GM18505 (cell line): ENCODE measurements around the gene TNIP2.
"Not testable (repeated sequence)": the region's sequence is repeated elsewhere in the genome, so short reads cannot be mapped to it uniquely, and the experiment has no call there.

ENCODE experiments used
- ATAC-seq: cut with Tn5 transposase; IDR thresholded peaks from one replicate; pipeline ENCODE4 v1.9.1; 2021; ENCODE audit not compliant: unreplicated experiment
- POLR2A ChIP-seq: IDR thresholded peaks from 4 replicates; pipeline ENCODE4 v1.6.1; 2011; ENCODE audit warnings: borderline replicate concordance; ENCODE audit not compliant: insufficient read depth, insufficient read length; ENCODE audit errors: extremely low read depth

TNIP2 gene

DNA sequence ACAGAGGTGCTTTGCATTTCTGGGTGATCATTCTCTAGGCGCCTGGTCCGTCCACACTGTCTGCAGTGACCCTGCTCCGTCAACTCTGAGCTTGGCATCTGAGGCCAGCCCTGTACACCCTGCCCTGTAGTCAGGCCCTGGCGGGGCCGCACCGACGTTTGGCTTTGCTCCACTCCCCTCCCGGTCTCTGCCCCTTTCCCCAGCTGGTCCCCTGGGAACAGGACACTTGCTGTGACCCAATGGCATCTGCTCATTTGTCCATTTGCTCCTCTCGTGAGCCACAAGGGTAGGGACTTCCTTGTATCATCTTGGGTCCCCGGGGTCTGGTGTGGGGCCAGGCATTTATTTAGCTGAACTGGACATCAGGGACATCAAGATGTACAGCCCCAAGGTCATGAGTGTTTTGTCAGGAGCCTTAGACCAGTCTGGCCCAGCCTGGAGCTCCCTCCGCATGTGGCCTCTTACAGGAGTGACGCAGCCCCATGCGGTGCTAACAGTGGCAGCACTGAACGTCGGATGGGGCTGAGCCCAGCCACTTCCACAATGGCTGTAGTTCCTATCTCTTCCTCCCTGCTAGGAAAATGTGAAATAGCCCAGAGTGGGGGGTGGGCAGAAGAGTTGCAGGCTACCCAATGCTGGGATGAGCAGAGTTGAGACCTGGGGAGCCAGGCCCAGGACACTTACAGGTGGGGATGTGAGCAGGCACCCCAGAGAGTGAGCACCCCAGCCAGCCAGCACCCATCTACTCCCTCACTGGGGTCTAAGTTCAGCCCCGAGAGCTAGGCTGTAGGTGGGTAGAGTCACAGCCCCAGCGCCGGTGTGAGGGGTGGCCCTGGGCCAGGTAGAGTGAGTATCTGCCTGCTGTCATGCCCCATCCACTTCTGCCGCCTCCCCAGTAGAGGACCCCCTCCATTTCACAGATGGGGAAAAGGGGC is 34.7 kb upstream of the TNIP2 start:
- ATAC-seq, result no peak
- TF ChIP-seq POLR2A, result no peak

- no peak for ATAC-seq
- no peak for TF ChIP-seq POLR2A
These were observed 33.9 kb upstream of the TNIP2 start for GRCh38 chr4:2789793-2790582.

DNA sequence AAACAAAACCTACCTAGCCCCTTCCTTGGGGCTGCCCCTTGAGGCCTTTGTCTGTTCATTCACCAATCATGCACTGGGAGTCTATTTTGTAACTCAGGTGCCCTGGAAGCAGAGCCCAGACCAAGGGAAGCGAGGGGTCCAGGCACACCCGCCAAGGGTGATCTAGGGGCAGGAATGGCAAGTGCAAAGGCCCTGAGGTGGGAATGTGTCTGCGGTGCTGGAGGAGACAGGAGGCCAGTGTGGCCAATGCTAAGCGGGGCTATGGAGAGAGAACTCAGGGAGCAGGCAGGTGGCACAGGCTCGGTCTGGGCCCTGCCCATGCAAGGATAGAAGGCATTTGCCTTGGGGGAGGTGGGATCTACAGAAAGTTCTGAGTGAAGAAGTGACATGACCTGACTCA is 33.2 kb upstream of the TNIP2 start:
- ATAC-seq, result no peak
- no peak for TF ChIP-seq POLR2A

GRCh38 chr4:2788532-2789103 is 32.5 kb upstream of the TNIP2 start:
- ATAC-seq, result no peak
- TF ChIP-seq POLR2A, result no peak

- no peak for ATAC-seq
- TF ChIP-seq POLR2A, result no peak
These were observed 32.0 kb upstream of the TNIP2 start for GRCh38 chr4:2788101-2788500.

- TF ChIP-seq POLR2A, result no peak
- ATAC-seq, result peak; percentile 72
These were observed 31.3 kb upstream of the TNIP2 start for GRCh38 chr4:2787230-2788100.

DNA sequence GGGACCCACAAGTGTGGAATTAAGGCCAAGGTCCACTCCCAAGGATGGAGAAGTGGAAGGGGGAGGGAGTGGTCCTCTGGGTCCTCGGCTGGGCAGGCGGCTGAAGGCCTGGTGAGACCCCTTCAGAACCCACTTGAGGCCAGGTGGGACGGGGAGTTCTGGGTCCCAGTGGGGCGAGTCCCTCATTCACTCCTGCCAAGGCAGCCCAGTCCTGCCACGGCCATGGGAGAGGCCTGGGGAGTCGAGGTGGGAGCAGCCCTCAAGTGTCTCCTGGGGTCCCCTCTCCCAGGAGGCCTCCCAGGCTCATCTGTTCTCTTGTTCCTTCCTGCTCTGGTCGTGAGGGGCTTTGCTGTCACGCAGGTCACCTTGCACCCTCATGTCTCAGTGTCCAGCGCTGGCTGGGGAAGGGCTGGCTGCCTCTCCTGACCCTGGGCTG is 30.7 kb upstream of the TNIP2 start:
- TF ChIP-seq POLR2A, result peak; percentile 5
- ATAC-seq, result no peak

DNA sequence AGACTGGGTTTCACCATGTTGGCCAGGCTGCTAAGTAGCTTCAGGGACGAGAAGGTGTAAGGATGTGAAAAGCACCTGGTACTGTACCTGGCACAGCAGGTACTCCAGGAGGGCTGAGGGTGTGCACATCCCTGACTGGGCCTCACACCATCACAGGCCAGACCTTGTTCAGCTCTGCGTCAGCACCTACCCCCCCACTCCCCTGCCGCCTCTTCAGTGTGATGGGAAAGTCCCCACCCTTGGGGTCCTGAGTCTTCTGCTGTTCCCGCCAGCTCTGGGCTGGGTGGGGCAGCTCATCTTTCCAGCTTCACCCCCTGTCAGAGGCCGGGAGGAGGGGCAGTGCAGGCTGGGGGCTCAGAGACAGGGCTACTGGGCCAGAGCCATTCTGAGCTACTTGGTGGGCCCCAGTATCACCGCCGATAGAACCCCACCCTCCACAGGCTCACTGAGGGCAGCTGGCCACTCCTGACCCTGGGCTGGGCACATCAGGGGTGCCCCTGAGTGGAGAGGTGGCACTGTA is 30.1 kb upstream of the TNIP2 start:
- no peak for ATAC-seq
- TF ChIP-seq POLR2A, result no peak

- ATAC-seq, result no peak
- TF ChIP-seq POLR2A, result peak; percentile 80
These were observed 29.5 kb upstream of the TNIP2 start for GRCh38 chr4:2785613-2786012.

DNA sequence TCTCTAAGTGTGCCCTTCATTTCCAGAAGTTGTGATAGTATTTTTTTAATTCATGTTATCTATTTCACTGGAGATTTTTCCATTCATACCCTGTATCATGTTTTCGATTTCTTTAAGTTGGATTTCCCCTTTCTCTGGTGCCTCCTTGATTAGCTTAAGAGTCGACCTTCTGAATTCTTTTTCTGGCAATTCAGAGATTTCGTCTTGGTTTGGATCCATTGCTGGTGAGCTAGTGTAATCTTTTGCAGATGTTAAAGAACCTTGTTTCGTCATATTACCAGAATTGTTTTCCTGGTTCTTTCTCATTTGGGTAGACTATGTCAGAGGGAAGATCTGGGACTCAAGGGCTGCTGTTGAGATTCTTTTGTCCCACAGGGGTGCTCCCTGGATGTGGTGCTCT is 27.7 kb upstream of the TNIP2 start:
- TF ChIP-seq POLR2A, result no peak
- no peak for ATAC-seq

DNA sequence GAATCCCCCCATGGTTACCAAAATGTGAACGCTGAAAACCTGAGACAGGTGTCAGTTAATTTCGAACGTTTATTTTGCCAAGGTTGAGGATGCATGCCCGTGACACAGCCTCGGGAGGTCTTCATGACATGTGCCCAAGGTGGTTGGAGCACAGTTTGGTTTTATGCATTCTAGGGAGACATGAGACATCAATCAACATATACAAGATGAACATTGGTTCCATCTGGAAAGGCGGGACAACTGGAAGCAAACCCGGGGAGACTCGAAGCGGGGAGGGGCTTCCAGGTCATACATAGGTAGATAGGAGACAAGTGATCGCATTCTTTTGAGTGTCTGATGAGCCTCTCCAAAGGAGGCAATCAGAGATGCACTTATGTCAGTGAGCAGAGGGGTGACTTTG is 25.8 kb upstream of the TNIP2 start:
- no peak for TF ChIP-seq POLR2A
- ATAC-seq, result no peak

DNA sequence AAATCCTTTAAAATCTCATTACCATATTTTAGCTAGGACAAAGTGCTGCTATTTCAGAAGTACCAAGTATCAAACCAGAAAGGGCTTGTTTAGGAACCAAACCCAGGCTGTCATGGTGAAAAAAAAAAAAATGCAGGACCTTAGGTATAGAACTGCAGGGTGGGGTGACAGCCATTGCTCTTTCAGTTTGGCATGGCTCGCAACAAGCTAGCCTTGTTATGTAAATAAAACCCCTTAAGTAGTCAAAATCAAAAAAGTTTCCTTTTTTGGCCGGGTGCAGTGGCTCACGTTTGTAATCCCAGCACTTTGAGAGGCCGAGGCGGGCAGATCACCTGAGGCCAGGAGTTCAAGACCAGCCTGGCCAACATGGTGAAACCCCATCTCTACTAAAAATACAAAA is 24.5 kb upstream of the TNIP2 start:
- ATAC-seq, result not testable (repeated sequence)

- no peak for TF ChIP-seq POLR2A
- ATAC-seq, result no peak
These were observed 15.1 kb upstream of the TNIP2 start for GRCh38 chr4:2771264-2771663.

- no peak for TF ChIP-seq POLR2A
- no peak for ATAC-seq
These were observed 12.8 kb upstream of the TNIP2 start for GRCh38 chr4:2768921-2769336.
